KOPT-K1 (cell line): ENCODE results near the gene CYP1A2.

Experiments used
- H3K27ac ChIP-seq: fragments of 200-600 bp; sonication (generic); 2 replicates; pipeline ENCODE4 v1.5.1; 2016; ENCODE audit warnings: antibody characterized with exemption, mild to moderate bottlenecking, low read depth, low read length; ENCODE audit not compliant: poor library complexity, severe bottlenecking
- H3K36me3 ChIP-seq: fragments of 200-600 bp; sonication (generic); 2 replicates; pipeline ENCODE4 v1.5.1; 2017; ENCODE audit warnings: antibody characterized with exemption, mild to moderate bottlenecking, low read length, moderate library complexity; ENCODE audit not compliant: insufficient read depth
- H3K9me3 ChIP-seq: fragments of 200-600 bp; sonication (generic); 2 replicates; pipeline ENCODE4 v1.5.1; 2017; ENCODE audit warnings: antibody characterized with exemption, low read length, mild to moderate bottlenecking; ENCODE audit not compliant: insufficient read depth, poor library complexity, severe bottlenecking

Gene CYP1A2

GRCh38 chr15:74788042-74788682 lies 39.5 kb downstream of the CYP1A2 start:
- Histone ChIP-seq H3K36me3 (peaks cover 40% of the 10 kb centered on the region), H3K9me3 (no peaks in the 10 kb centered on the region), H3K27ac (peak overlapping the region; percentile 98)

DNA sequence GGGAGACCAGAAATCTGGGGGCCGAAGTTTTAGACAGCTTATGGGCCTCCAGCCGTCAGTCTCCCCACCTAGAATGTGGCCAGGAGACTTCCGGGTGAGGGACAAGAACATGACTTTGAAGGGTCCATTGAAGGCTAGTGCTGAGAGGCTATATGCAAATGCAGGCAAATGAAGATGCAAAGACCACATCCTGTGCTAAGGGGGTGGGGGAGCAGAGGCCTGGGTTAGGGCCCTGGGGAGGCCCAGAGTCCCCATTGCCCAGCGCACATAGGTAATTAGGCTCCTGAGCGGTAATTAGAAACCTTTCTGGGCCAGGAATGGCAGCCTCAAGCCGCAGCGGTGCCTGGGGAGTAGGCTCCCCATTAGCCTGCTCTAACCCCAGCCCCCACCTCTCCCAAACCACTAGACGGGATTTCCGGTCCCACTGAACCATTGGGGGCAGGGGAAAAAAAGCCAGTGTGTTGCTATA lies 40.1 kb downstream of the CYP1A2 start:
- H3K9me3 ChIP-seq = no peaks in the 10 kb centered on the region
- H3K36me3 ChIP-seq = peaks cover 40% of the 10 kb centered on the region
- peak overlapping the region; percentile 98 for H3K27ac ChIP-seq

DNA sequence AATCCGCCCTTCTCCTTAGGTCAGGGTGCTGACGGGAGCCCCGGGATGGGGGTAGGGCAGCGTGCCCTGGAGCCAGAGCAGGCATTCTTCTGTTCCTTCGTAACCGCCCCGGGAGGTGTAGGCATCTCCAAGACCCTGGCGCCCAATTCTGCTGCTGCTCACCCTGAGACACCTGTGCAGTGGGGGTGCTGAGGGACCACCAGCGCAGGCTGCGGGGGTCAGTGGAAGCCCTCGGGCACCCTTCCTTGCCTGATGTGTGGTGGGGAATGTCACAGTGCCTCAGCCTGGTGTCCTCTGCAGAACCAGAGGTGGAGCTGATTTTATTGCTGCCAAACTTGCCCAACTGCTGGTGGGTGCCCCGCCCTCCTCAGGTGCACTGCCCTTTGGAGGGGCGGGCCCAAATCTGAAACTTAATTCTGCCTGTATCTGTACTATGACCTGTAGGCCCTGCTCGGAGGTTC lies 40.6 kb downstream of the CYP1A2 start:
- Histone ChIP-seq H3K27ac (peak overlapping the region; percentile 98), H3K9me3 (no peaks in the 10 kb centered on the region), H3K36me3 (peaks cover 40% of the 10 kb centered on the region)

DNA sequence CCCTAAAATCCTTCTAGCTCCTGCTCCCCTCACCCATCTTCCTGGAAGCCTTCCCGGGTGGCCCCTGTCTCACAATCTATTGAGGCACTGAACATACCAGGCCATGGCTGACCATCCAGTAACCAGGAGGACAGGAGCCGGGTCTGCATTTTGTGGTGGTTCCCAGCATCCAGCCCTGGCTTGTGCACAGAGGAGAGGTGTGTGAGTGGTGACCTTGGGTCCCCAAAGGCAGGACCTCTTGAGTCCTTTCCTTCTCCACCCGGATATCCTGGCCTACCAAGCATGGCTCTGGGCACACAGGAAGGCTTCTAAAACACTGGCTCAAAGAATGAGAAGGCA lies 41.1 kb downstream of the CYP1A2 start:
- H3K9me3 ChIP-seq = no peaks in the 10 kb centered on the region
- peaks cover 43% of the 10 kb centered on the region for H3K36me3 ChIP-seq
- peak overlapping the region; percentile 98 for H3K27ac ChIP-seq

DNA sequence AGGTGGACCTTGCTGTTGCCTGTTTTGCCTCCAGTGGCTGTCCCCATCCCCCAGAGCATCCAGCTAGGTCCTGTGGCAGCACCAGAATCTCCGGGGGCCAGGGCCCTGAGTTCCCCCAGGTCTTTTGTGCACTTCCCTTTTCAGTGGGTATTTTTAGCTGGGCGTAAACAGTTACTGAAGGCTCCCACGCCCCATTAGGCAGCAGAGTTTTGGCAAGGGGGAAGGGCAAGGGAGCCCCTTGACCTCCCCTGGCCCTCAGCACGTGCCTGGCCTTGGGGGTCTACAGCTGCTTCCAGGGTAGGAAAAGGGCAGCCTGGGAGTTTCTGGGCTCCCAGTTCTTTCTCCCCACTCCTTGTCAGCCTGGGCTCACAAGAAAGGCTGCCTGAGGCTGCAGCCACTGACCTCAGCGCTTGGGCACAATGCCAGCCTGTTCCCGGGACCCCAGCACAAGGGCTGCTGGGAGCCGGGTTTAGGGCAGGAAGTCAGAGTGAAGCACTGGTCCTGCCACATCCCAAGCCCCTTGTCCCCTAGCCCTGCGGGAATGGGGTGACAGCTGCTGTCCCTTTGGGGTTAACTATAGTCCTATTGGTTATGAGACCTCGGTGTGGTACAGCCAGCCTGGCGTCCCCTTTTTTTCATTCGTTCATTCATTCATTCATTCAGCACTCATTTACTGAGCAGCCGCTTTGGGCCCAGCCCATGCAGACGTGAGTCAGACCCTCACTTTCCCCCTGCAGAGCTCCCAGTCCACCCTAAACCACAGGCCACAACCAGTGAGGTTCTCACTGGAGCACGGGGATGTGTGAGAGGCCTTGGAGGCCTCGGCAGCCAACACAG lies 41.7 kb downstream of the CYP1A2 start:
- H3K27ac ChIP-seq = peak overlapping the region; percentile 98
- H3K9me3 ChIP-seq = no peaks in the 10 kb centered on the region

GRCh38 chr15:74791007-74791406 lies 42.4 kb downstream of the CYP1A2 start:
- no peaks in the 10 kb centered on the region for H3K9me3 ChIP-seq
- H3K36me3 ChIP-seq = peaks cover 55% of the 10 kb centered on the region
- H3K27ac ChIP-seq = peak overlapping the region; percentile 98

More for the DNA sequence above, 41.7 kb downstream of the CYP1A2 start:
- H3K36me3 ChIP-seq = peaks cover 49% of the 10 kb centered on the region

DNA sequence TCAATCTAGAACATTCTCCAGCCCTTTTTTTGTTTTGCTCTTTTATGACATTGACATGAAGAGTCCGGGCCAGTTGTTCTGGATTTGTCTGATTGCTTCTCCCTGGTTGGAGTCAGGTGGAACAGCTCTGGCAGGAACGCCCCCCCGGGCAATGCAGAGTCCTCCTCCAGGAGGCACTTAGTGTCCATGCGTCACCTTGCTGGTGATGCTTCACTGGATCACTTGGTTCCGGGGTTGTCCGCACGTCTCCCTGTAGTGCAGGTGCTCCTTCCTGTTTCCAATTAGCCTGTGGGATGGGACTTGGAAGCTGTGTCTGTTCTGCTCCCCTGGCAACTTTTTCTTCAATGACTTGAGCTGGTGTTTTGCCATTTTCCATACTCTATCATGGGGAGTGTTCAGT lies 43.0 kb downstream of the CYP1A2 start:
- Histone ChIP-seq H3K27ac (no peak overlapping the region), H3K36me3 (peaks cover 55% of the 10 kb centered on the region), H3K9me3 (no peaks in the 10 kb centered on the region)

GRCh38 chr15:74792227-74793016 lies 43.8 kb downstream of the CYP1A2 start:
- H3K27ac ChIP-seq = peak overlapping the region; percentile 5
- peaks cover 55% of the 10 kb centered on the region for H3K36me3 ChIP-seq

GRCh38 chr15:74793135-74794028 lies 44.7 kb downstream of the CYP1A2 start:
- H3K36me3 ChIP-seq = peaks cover 64% of the 10 kb centered on the region
- peak overlapping the region; percentile 5 for H3K27ac ChIP-seq
- no peaks in the 10 kb centered on the region for H3K9me3 ChIP-seq

More at GRCh38 chr15:74792227-74793016, 43.8 kb downstream of the CYP1A2 start:
- H3K9me3 ChIP-seq = no peaks in the 10 kb centered on the region

DNA sequence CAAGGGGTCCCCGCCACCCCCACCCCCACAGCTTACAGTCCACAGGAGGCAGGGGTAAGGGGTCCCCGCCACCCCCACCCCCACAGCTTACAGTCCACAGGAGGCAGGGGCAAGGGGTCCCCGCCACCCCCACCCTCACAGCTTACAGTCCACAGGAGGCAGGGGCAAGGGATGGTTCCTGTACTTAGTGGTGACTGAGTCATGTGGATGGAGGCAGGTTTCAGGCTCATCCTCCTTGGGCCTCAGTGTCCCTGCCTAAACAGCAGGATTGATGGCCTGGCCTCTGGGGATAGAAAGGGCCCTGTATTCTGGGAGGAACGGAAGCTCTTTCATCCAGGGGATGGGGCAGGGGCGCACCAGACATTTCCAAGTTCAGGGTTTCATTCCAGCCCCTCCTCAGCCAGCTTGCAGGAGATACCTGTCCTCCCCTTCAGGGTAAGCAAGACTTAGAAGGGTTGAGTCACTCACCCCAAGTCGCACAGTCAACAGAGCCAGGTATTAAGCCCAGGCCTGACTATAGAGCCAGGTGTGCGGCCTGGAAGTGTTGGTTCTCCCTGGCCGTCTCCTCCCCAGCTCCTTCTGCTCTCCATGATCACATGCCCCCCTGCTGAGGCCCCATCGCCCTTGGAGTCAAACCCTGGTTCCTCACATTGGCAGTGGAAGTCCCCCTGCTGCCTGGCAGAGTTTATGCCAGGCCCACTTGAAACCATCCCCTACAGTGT lies 45.8 kb downstream of the CYP1A2 start:
- peaks cover 74% of the 10 kb centered on the region for H3K36me3 ChIP-seq
- H3K27ac ChIP-seq = no peak overlapping the region
- no peaks in the 10 kb centered on the region for H3K9me3 ChIP-seq

DNA sequence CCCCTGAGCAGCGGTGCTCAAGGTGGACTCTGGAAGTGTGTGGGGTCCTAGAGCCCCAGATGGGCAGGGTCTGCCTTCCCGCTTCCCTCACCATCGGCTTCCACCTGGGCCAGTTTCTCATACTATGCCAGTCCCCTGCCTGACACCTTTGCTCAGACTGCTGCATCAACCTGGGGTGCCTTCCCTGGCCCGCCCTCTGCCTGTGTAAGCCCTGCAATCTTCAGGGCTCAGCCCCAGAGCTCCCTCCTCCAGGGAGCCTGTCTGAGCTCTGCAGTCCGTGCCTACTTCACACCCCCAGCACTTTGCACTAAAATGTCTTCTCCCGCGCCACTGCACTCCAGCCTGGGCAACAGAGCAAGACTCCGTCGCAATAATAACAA lies 46.3 kb downstream of the CYP1A2 start:
- peaks cover 76% of the 10 kb centered on the region for H3K36me3 ChIP-seq

DNA sequence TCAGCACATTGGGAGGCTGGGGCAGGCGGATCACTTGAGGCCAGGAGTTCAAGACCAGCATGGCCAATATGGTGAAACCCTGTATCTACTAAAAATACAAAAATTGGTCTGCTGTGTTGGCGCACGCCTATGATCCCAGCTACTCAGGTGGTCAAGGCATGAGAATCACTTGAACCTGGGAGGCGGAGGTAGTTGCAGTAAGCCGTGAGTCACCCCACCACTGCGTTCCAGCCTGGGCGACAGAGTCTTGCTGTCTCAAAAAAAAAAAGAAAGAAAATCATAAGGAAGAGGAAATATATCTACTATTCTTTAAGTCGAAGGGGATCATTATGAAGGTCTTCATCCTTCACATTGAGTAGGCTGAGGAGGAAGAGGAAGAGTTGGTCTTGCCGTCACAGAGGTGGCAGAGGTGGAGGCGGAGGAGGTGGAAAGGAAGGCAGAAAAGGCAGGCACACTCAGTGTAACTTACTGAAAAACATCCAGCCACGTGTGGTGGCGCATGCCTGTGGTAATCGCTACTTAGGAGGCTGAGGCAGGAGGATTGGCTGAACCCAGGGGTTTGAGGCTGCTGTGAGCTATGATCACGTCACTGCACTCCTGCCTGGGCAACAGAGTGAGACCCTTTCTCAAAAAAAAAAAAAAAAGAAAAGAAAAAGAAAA lies 47.5 kb downstream of the CYP1A2 start:
- Histone ChIP-seq H3K36me3 (peaks cover 77% of the 10 kb centered on the region), H3K27ac (no peak overlapping the region), H3K9me3 (no peaks in the 10 kb centered on the region)

More for the DNA sequence above, 46.3 kb downstream of the CYP1A2 start:
- Histone ChIP-seq H3K27ac (no peak overlapping the region), H3K9me3 (no peaks in the 10 kb centered on the region)
